Measurements from ENCODE around the gene TXNDC15. TPM values are rescaled to one million over a fixed set of nuclear protein-coding genes. Genes with fewer than 3 reads are reported as not detected.
A peak's percentile ranks its signal among the peaks of the same experiment; 100 is the strongest.
"Not testable (repeated sequence)": the region's sequence is repeated elsewhere in the genome, so short reads cannot be mapped to it uniquely, and the experiment has no call there.

Gene TXNDC15
- total RNA-seq, 1 experiment from 2014 or later: 30.5 TPM

DNA sequence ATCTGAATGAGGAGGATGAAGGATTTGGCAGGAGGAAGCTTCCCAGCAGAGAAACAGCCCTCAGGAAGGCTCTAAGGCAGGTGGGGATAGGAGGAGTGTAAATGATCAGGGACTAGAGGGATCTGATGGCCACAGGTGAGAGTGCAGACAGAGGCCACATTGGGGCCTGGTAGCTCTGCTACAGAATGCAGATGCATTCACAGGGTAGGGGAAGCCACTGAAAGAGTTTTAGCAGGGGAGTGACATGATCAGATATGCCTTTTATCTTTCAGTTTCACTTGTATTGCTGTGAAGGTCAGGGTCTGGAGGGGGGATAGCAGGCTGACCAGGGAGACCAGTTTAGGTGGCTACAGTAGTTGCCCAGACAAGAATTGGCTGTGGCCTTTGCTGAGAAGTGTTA is 3.0 kb downstream of the TXNDC15 start:
- no peak for DNase-seq (ENCODE audit: low read depth)

- no peak for DNase-seq (ENCODE audit: low read depth)
These were observed 4.2 kb downstream of the TXNDC15 start for GRCh38 chr5:134878403-134878802.

- DNase-seq (ENCODE audit: low read depth): no peak
These were observed 5.3 kb downstream of the TXNDC15 start for GRCh38 chr5:134879456-134879855.

GRCh38 chr5:134880937-134881336 is 6.8 kb downstream of the TXNDC15 start:
- DNase-seq (ENCODE audit: low read depth): not testable (repeated sequence)

DNA sequence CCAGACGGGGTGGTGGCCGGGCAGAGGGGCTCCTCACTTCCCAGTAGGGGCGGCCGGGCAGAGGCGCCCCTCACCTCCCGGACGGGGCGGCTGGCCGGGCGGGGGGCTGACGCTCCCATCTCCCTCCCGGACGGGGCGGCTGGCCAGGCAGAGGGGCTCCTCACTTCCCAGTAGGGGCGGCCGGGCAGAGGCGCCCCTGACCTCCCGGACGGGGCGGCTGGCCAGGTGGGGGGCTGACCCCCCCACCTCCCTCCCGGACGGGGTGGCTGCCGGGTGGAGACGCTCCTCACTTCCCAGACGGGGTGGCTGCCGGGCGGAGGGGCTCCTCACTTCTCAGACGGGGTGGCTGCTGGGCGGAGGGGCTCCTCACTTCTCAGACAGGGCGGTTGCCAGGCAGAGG is 7.5 kb downstream of the TXNDC15 start:
- not testable (repeated sequence) for DNase-seq (ENCODE audit: low read depth)

- DNase-seq (ENCODE audit: low read depth): no peak
These were observed 13.5 kb downstream of the TXNDC15 start for GRCh38 chr5:134887593-134888159.

GRCh38 chr5:134889335-134889734 is 15.2 kb downstream of the TXNDC15 start:
- no peak for DNase-seq (ENCODE audit: low read depth)

GRCh38 chr5:134891473-134891872 is 17.3 kb downstream of the TXNDC15 start:
- no peak for DNase-seq (ENCODE audit: low read depth)

DNA sequence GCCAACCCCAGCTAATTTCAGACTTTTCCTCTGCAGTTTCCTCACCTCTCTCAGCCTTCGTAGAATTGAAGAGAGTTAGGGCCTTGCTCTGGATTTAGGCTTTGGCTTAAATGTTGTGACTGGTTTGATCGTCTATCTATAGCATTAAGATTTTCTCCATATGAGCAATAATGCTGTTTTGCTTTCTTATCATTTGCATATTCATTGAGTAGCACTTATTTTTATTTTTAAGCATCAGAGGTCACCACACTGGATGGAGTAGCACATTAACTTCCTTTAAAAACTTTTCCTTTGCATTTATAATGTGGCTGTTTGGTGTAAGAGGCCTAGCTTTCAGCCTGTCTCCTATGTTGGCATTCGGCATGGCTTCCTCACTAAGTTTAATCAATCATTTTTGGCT is 18.1 kb downstream of the TXNDC15 start:
- no peak for DNase-seq (ENCODE audit: low read depth)

- DNase-seq (ENCODE audit: low read depth): no peak
These were observed 18.8 kb downstream of the TXNDC15 start for GRCh38 chr5:134892926-134893325.

DNA sequence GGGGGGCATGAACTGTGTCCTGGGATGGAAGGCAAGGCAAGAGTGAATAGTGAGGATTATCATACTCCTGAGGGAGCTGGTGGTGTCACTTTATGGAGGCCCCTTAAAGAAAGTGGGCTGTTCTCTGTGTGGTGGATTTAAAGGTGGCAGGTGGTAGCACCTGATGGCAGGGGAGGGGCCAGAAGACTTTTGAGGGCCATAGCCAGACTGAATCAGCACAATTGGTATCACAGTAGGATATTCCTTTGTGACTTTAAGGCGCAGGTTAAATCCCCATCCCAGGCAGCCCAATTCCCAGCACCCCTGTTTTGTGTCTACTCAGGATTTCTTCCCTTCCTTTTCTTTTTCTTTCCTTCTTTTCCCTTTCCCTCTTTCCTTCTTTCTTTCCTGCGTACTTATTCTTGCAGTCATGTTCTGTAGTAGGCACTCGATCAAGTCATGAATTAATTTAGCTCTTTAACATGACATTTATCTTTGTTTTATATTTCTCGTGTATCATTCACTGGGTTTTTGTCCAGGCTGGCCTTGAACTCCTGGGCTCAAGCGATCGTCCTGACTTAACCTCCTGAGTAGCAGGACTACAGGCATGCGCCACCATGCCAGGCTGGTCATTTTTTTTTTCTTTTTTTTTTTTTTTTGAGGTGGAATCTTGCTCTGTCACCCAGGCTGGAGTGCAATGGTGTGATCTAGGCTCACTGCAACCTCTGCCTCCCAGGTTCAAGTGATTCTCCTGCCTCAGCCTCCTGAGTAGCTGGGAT is 19.8 kb downstream of the TXNDC15 start:
- no peak for DNase-seq (ENCODE audit: low read depth)

DNA sequence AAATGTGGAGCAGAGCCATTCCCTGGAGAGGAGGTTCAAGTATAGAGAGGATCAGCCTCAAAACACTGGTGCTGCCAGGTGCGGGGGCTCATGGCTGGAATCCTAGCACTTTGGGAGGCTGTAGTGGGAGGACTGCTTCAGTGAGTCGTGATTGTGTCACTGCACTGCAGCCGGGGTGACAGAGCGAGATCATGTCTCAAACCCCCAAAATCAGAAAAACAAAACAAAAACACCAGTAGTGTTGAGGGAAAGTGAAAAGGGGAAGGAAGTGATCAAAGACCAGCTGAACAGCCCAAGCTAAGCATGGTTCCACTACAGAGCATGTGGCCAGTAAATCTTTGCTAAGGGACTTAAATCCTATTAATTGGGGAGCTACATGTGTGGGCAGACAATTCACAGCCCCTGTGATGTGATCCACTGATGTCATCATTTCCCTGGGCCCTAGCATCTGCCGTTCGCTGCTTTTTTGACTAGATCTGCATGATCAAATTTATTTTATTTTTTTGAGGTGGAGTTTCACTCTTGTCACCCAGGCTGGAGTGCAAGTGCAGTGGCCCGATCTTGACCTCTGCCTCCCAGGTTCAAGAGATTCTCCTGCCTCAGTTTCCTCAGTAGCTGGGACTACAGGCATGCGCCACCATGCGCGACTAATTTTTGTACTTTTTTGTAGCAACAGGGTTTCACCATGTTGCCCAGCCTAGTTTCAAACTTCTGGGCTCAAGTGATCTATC is 28.1 kb downstream of the TXNDC15 start:
- peak; percentile 13 for DNase-seq (ENCODE audit: low read depth)

DNA sequence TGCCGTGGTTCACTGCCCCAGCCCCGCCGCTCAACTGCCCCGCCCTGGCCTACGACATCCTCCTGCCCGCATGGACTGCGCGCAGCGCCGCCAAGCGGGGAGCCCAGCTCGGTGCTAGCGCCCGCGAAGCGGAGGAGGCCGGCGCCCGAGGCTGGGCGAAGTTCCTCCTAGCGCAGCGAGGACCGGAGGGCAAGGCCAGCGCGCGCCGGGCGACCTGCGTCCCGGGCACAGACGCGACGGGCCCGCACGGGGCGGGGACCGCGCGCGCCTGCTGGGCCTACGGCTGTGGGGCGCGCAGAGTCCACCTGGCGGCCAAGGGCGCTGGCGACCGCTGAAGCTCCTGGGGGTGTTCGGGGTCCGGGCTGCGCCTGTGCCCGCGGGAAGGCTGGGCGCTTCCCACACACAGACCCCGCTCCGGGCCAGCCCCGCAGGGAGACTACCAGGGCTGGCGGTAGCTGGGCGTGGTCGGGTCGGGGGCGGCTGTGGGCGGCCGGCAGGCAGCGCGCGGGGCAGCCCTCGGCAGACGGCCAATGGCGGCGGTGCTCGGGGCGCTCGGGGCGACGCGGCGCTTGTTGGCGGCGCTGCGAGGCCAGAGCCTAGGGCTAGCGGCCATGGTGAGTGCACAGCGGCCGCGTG is 30.6 kb downstream of the TXNDC15 start, which contains the start of gene PCBD2:
TSS of gene PCBD2 (plus strand) at position 522 of the 636 bp plus-strand sequence. CDS start at position 531, 9 bp downstream.
- peak; percentile 91 for DNase-seq (ENCODE audit: low read depth)

DNA sequence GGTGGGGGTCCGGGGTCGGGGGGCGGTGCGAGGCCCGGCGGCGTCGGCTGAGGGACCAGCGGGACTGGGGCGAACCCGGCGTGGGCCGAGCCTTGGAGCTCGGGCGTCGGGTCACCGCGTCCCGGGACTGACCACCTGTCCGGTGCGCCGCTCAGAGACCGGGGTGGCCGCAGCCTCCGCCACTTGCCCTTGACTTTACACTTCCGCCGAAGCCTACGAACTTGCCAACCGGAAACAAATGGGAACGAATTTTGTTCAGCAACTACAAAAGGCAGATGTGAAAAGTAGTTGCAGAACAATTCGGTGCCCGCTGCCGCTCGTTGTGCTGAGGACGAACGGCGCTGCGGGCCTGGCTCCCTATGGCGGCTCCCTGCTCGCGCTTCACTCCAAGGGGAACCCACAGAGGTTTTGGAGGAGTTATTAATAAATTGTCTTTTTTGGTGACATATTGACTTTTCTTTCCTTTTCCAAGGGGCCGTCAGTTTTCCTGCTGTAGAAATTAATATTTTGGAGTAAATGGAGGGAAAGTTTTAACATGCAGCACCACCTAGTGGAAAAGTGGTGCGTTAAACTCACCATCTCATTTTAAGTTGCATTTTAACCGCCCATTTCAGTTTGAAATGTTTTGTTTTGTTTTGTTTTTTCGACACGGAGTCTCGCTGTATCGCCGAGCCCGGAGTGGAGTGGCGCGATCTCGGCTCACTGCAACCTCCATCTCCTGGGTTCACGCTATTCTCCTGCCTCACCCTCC is 31.2 kb downstream of the TXNDC15 start:
- peak; percentile 78 for DNase-seq (ENCODE audit: low read depth)

GRCh38 chr5:134906811-134907210 is 32.6 kb downstream of the TXNDC15 start:
- no peak for DNase-seq (ENCODE audit: low read depth)

GRCh38 chr5:134910752-134911151 is 36.6 kb downstream of the TXNDC15 start:
- DNase-seq (ENCODE audit: low read depth): not testable (repeated sequence)

DNA sequence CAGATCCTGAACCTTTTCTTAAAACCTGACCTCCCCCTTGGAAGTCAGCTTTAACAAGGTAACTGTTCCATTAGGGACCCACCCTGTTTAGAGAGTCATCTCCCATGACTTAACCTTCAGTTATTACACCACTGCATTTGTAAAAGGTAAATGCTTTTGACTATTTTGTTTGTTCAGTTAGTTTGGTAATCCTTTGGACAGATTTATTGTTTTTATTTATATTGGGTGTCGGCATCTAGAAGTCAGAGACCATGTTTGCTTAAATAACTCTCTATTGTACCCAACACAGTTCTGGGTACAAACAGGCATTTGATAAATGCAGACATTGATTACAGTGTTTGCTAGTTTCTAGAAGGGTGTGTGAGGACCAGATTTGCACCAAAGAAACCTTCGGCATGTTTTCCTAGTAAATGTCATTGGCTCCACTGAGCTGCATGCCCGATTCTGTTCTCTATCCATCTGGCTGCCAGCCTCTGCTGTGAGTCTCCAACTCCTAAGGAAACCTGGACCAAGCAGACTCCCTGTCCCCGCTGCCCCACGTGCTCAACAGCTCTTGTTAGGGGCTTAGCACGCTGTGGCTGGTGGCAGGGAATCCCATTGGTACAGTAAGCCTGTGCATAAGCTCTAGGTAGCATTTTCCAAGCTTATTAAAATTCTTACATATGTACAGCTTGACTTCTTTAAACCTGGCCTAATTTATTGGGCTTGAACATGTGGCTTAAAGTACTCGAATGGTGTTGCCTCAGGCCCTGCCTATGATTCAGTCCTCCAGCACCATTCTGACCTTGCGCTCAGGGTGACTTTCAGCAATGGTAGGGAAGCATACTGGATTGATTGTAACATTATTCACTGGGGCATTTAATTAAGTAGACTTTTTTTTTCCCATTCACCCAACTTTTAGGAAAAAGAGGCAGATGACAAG is 37.4 kb downstream of the TXNDC15 start:
- DNase-seq (ENCODE audit: low read depth): no peak

DNA sequence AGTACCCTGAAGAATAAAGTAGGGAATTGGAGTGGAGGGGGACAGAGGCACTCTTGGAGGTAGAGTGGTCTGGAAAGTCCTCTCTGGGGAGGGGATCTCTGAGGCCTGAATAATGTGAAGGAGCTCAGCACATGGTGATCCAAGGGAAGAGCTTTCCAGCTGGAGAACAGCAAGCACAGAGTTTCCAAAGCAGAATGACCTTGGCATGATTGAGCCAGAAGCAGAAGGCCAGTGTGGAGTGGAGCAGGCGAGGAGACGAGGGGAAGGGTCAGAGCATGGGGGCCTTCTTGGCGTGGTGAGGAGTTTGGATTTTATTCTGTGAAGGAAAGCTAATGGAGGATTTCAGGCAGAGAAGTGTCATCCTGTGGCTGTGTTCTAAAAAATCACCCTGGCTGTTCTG is 39.1 kb downstream of the TXNDC15 start:
- no peak for DNase-seq (ENCODE audit: low read depth)

DNA sequence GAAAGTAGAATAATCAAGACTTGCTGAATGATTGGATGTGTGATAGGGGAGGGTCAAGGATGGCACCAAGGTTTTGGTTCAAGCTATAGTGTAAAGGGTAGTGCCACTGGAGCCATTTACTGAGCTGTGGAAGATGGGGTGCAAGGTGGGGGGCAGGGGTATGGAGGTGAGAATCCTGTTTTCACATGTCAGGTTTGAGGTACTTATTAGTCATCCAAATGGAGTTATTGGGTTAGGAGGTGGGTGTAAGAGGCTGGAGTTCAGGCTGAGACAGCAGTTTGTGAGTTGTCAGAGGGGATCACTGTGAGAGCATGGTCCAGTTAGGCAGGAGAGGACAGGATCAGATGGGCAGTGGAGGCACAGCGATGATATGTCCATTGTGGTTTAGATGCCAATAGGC is 39.6 kb downstream of the TXNDC15 start:
- no peak for DNase-seq (ENCODE audit: low read depth)

Data from HT1080 (cell line).